SK-N-DZ (cell line): ENCODE measurements around the gene TBCD.
"Not testable (repeated sequence)": the region's sequence is repeated elsewhere in the genome, so short reads cannot be mapped to it uniquely, and the experiment has no call there.

Experiments used
- DNase-seq: peaks from one replicate; pipeline ENCODE4 v3.0.0-alpha.2; 2015; ENCODE audit warnings: low spot score

The TBCD gene

GRCh38 chr17:82729479-82730260 lies 22.2 kb upstream of the TBCD start:
- no peak for DNase-seq

- DNase-seq = no peak
These were observed 19.6 kb upstream of the TBCD start for GRCh38 chr17:82732118-82732743.

- peak; percentile 70 for DNase-seq
These were observed 16.6 kb upstream of the TBCD start, which contains the start of gene FN3K for GRCh38 chr17:82734987-82735866. TSS of gene FN3K (plus strand) at chr17:82735615. CDS start at chr17:82735637, 22 bp downstream.

- DNase-seq = no peak
These were observed 15.2 kb upstream of the TBCD start for GRCh38 chr17:82736511-82737185.

GRCh38 chr17:82737967-82738877 lies 13.6 kb upstream of the TBCD start:
- no peak for DNase-seq

- DNase-seq = no peak
These were observed 10.7 kb upstream of the TBCD start for GRCh38 chr17:82740906-82741759.

GRCh38 chr17:82743344-82744219 lies 8.3 kb upstream of the TBCD start:
- no peak for DNase-seq

- DNase-seq = not testable (repeated sequence)
These were observed 7.1 kb upstream of the TBCD start for GRCh38 chr17:82744736-82745135.

- DNase-seq = no peak
These were observed 6.3 kb upstream of the TBCD start for GRCh38 chr17:82745524-82745923.

- DNase-seq = no peak
These were observed 3.1 kb upstream of the TBCD start for GRCh38 chr17:82748756-82749155.

GRCh38 chr17:82750241-82750908 lies 1.5 kb upstream of the TBCD start:
- no peak for DNase-seq

- peak; percentile 53 for DNase-seq
These were observed 694 bp upstream of the TBCD start for GRCh38 chr17:82751171-82751570.

- DNase-seq = peak; percentile 42
These were observed 721 bp downstream of the TBCD start for GRCh38 chr17:82752371-82753200.

GRCh38 chr17:82753201-82753464 lies 1.3 kb downstream of the TBCD start:
- DNase-seq = no peak

GRCh38 chr17:82754297-82755208 lies 2.7 kb downstream of the TBCD start:
- DNase-seq = no peak

GRCh38 chr17:82756166-82756565 lies 4.3 kb downstream of the TBCD start:
- no peak for DNase-seq
